ENCODE results near the gene KMT2E.

The KMT2E gene

GRCh38 chr7:105131033-105131656 is 117.1 kb downstream of the KMT2E start:
- no peak for DNase-seq

- DNase-seq = no peak
Measured at GRCh38 chr7:105131890-105132289, 117.9 kb downstream of the KMT2E start.

GRCh38 chr7:105132335-105132734 is 118.3 kb downstream of the KMT2E start:
- no peak for DNase-seq

GRCh38 chr7:105132835-105133234 is 118.8 kb downstream of the KMT2E start:
- no peak for DNase-seq

GRCh38 chr7:105133358-105133757 is 119.4 kb downstream of the KMT2E start:
- no peak for DNase-seq

GRCh38 chr7:105133986-105134655 is 120.1 kb downstream of the KMT2E start:
- DNase-seq = no peak

GRCh38 chr7:105136221-105136620 is 122.2 kb downstream of the KMT2E start:
- no peak for DNase-seq

- DNase-seq = no peak
Measured at GRCh38 chr7:105137898-105138297, 123.9 kb downstream of the KMT2E start.

- DNase-seq = no peak
Measured at GRCh38 chr7:105139381-105139780, 125.4 kb downstream of the KMT2E start.

GRCh38 chr7:105141068-105141467 is 127.1 kb downstream of the KMT2E start:
- DNase-seq = no peak

- DNase-seq = no peak
Measured at GRCh38 chr7:105149827-105150226, 135.8 kb downstream of the KMT2E start.

GRCh38 chr7:105151152-105151551 is 137.1 kb downstream of the KMT2E start:
- DNase-seq = no peak

- no peak for DNase-seq
Measured at GRCh38 chr7:105153531-105153930, 139.5 kb downstream of the KMT2E start.

- no peak for DNase-seq
Measured at GRCh38 chr7:105154084-105154483, 140.1 kb downstream of the KMT2E start.

GRCh38 chr7:105156731-105157130 is 142.7 kb downstream of the KMT2E start:
- no peak for DNase-seq

GRCh38 chr7:105157278-105157677 is 143.3 kb downstream of the KMT2E start:
- DNase-seq = no peak

GRCh38 chr7:105161366-105161765 is 147.4 kb downstream of the KMT2E start:
- DNase-seq = no peak

All from activated T-cell treated with anti-CD3 and anti-CD28 coated beads for 4 hours (primary cell).